GM12892 (cell line): ENCODE results near the gene TNS2.

Experiments used
- POLR2A ChIP-seq: IDR thresholded peaks from 2 replicates; pipeline ENCODE4 v1.6.1; 2011; ENCODE audit warnings: low read depth, low read length, control low read depth
- POLR2AphosphoS5 ChIP-seq: IDR thresholded peaks from 2 replicates; pipeline ENCODE4 v1.6.1; 2011; ENCODE audit warnings: low read depth, low read length, control low read depth
- TAF1 ChIP-seq: IDR thresholded peaks from 2 replicates; pipeline ENCODE4 v1.6.1; 2011; ENCODE audit warnings: low read depth, mild to moderate bottlenecking, control low read depth, low read length, borderline replicate concordance

GRCh38 chr12:53065470-53065869 is 15.6 kb downstream of the TNS2 start:
- TF ChIP-seq POLR2AphosphoS5 (no peak), POLR2A (no peak), TAF1 (no peak)
